Sigmoid colon (tissue), 4 donors: ENCODE data around the gene CRISPLD2.
A peak's percentile ranks its signal among the peaks of the same experiment; 100 is the strongest.

Source experiments
- EP300 ChIP-seq, 4 donors: sonication (generic); formaldehyde crosslinking; IDR thresholded peaks; one replicate each; pipeline ENCODE4 v1.6.1; 2017; ENCODE audit warnings: antibody characterized with exemption in 4 of 4
- POLR2A ChIP-seq, 2 donors: fragments of 450-650 bp; IDR thresholded peaks; one replicate each; pipeline ENCODE4 v1.6.1; 2016; ENCODE audit warnings: antibody characterized with exemption in 2 of 2, mild to moderate bottlenecking in 2 of 2, moderate library complexity in 2 of 2
- POLR2AphosphoS5 ChIP-seq, 4 donors: sonication (generic); formaldehyde crosslinking; IDR thresholded peaks; one replicate each; pipeline ENCODE4 v1.6.1; 2017; ENCODE audit warnings: antibody characterized with exemption in 4 of 4
- TF ChIP-seq, protein P1 (sequence below), 4 experiments: fragments of 450-650 bp in 3 of 4; fragments of 200-600 bp in 1 of 4; IDR thresholded peaks; one replicate each; pipeline ENCODE4 v1.5.1; 2016 to 2019; ENCODE audit warnings: antibody characterized with exemption in 4 of 4, mild to moderate bottlenecking in 3 of 4, moderate library complexity in 2 of 4

DNA sequence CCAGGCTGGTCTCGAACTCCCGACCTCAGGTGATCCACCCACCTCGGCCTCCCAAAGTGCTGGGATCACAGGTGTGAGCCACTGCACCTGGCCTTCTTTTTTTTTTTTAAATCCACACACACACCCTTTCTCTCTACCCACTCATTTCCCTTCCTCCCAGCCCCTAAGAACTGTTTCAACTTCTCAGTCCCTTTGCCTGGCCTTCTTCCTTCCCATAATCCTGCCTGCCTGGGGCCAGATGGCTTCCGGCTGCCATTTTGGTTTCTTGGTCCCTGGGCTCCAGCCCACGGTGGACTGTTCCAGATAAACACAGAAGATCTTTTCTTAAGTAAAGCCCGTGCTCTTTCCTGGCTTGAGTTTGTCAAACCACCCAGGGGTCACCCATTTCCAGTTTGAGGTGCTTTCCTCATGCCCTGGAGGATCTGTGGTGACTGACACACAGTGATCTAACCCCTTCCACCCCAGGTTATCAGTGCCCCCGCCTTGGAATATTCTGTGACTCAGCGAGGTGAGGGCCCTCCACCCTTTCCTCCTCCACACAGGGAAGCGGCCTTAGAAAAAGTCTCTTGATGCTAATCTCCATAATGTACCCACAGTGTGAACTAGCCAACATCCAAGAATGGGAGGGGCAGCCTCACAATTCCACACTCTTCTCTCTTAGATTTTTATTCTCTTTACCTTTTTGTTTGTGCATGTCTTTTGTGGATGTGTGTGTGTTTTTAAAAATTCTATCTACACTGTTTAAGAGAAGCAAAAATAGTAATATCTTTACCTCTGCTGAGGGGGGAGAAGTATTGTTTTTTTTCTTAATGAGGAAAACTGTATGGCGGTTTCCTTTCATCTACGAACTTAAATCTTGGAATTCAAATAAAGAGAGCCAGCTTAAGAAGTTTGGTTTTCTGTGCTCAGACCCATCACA, 60.0 kb downstream of the CRISPLD2 start:
- TF ChIP-seq, protein P1, sequence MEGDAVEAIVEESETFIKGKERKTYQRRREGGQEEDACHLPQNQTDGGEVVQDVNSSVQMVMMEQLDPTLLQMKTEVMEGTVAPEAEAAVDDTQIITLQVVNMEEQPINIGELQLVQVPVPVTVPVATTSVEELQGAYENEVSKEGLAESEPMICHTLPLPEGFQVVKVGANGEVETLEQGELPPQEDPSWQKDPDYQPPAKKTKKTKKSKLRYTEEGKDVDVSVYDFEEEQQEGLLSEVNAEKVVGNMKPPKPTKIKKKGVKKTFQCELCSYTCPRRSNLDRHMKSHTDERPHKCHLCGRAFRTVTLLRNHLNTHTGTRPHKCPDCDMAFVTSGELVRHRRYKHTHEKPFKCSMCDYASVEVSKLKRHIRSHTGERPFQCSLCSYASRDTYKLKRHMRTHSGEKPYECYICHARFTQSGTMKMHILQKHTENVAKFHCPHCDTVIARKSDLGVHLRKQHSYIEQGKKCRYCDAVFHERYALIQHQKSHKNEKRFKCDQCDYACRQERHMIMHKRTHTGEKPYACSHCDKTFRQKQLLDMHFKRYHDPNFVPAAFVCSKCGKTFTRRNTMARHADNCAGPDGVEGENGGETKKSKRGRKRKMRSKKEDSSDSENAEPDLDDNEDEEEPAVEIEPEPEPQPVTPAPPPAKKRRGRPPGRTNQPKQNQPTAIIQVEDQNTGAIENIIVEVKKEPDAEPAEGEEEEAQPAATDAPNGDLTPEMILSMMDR (IDR thresholded peaks at IDR 0.05): no peak
- TF ChIP-seq EP300 (IDR thresholded peaks at IDR 0.05) (no peak), POLR2A (IDR thresholded peaks at IDR 0.05) (no peak), POLR2AphosphoS5 (IDR thresholded peaks at IDR 0.05) (peak in 2 of 4 donors; percentile 1 to 4)
